Occipital lobe (tissue), 2 donors: ENCODE measurements around the gene PSMB9. TPM values are rescaled to one million over a fixed set of nuclear protein-coding genes. Genes with fewer than 3 reads are reported as not detected.
"Not testable (repeated sequence)": the region's sequence is repeated elsewhere in the genome, so short reads cannot be mapped to it uniquely, and the experiment has no call there.

Experiments
- DNase-seq: peaks from one replicate; lab custom pipeline; 2025; lab: John Stamatoyannopoulos, UW
- total RNA-seq: library from RNA; depleted of rRNA; stranded (reverse); fragments of >200 nt; gene quantifications from one replicate; pipeline ENCODE4 v1.2.3, GENCODE V29; 2014

The PSMB9 gene
- total RNA-seq, result 5.8 TPM

- DNase-seq, result peak; percentile 91
Measured at GRCh38 chr6:32853541-32854375, at the start of gene PSMB9, which contains the start of gene TAP1. PSMB9 (plus strand) TSS chr6:32854192; CDS start chr6:32854230, 38 bp downstream. TAP1 (minus strand) TSS chr6:32853704; CDS start chr6:32853636, 68 bp downstream.

DNA sequence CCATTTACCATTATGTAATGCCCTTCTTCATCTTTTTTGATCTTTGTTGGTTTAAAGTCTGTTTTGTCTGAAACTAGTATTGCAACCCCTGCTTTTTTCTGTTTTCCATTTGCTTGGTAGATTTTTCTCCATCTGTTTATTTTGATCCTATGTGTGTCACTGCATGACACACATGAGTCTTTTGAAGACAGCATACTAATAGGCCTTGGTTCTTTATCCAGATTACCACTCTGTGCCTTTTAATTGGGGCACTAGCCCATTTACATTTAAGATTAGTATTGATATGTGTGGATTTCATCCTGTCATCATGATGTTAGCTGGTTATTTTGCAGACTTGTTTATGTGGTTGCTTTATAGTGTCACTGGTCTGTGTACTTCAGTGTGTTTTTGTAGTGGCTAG, 48.6 kb upstream of the PSMB9 start:
- not testable (repeated sequence) for DNase-seq

DNA sequence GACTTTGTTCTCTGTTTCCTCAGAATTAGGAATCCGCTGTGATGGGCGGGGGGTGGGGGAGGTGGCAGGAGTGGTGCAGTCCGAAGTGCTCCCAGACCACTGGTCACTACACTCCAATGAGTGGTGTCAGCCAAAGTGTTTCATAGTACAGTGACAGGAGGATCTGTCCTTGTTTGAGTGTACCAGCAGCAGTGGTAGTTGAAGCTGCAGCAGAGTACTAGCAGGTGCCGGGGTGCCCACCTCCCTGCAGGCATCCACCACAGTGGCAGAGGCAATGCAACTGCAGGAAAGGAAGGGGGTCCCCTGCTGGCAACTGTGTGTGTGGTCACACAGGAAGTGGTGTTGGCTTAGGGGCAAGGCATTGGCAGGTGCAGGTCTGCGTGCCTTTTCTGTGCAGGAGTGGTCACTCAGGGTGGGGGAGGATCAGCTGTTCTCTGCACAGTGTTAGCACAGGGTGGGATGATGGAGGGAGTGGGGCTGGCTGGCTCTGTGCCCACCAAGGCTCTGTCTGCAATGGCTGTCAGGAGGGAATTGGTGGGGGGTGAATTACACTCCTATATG, 46.9 kb upstream of the PSMB9 start:
- no peak for DNase-seq

DNA sequence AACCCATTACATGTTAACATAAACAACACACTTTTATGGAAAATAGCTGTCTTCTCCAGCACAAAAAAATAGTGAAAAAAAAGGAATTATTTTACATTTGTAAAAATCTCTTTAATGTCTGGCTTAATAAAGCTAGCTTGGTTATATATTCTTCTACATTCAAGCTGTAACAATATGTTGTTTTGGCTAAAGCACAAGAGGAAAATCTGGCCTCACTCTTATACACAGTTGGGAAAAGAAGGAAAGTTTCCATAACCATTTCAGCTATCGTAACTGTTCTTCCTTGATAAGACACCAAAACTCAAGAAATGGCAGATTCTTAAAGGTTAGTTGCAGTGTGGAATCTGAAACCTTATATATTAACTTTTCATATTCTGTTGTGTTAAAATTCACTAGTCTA, 44.8 kb upstream of the PSMB9 start:
- DNase-seq, result no peak

DNA sequence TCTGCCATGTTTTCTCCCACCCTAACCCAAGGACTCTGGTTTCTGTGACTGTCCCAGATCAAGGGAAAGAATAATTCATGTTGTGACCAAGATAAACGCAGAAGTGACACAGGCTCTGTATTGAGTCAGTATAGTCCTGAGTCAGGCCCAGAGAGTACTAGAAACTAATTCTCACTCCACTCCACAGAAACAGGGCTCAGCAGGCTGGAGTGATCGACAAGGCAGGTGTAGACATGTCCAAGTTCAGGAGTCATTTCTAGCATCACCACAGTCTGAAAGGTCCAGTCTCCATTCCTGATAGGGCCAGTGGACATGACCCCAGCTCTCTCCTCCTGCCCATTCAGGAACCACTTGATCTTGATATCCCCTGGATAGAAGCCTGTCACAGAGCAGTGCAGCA, 39.8 kb upstream of the PSMB9 start:
- no peak for DNase-seq

- DNase-seq, result no peak
Measured at GRCh38 chr6:32815115-32815514, 38.9 kb upstream of the PSMB9 start.

GRCh38 chr6:32815996-32816395, 38.0 kb upstream of the PSMB9 start:
- no peak for DNase-seq

DNA sequence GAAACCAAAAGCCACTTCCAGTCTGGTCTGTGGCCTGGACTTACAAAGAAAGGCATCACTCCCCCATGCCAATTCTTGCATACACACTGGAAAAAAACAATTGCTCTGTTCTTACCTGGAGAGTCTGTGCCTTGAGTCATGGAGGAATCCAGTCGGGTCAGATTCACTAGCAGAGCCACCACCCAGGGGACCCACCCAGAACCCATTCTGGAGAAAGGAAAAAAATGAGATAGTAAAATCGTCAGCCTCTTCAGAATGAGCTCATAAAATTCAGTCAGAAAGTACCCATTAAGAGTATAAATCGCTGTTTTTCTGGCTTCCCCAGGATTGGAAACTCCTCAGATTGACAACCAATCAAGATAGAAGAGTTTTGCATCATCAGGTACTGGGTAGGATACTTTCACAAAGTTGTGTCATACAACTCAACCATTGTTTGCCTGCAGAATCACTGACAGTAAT, 37.2 kb upstream of the PSMB9 start, which contains the start of gene HLA-DOB:
HLA-DOB (minus strand) TSS at position 257 of the 459 bp plus-strand sequence; CDS start at position 206, 51 bp downstream.
- no peak for DNase-seq

GRCh38 chr6:32818867-32819266, 35.1 kb upstream of the PSMB9 start:
- no peak for DNase-seq

DNA sequence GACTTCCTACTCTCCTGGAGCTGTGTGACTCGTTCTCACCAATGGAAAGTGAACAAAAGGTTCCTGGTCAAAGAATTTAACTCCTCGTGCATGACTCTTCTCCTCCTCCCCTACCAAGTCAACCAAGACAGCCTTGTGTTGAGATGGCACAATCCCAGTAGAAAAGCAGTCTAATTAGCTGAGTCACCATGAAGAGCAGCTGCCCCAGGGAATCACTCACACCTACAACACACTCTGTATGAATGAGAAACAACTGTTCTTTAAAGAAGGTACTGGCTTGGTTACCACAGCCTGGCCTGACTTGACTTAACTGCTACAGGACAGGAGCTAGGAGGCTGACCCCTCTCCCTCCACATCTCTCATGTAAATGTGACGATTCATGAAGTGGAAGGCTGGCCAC, 34.3 kb upstream of the PSMB9 start:
- DNase-seq, result no peak

GRCh38 chr6:32825966-32826365, 28.0 kb upstream of the PSMB9 start:
- DNase-seq, result no peak

- no peak for DNase-seq
Measured at GRCh38 chr6:32827025-32827424, 27.0 kb upstream of the PSMB9 start.

GRCh38 chr6:32829495-32829894, 24.5 kb upstream of the PSMB9 start:
- no peak for DNase-seq

- DNase-seq, result no peak
Measured at GRCh38 chr6:32830017-32830416, 24.0 kb upstream of the PSMB9 start.

DNA sequence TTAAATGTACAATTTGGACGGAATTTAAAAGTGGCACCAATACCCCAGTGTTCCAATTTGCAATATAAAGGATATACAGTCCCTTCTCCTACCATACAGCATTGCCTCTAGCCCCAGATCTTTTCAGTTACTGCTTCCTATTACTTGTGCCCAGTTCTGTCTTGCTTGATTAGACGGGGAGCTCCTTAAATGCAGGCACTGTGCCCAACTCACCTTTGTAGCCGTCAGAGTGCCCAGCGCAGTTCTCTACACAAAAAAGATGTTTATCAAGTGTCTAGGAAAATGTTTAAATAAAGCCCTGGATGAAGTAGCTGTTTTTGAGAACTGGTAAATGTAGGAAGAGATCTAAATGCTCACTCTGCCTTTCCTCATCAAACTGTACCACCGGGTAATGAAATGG, 23.1 kb upstream of the PSMB9 start:
- DNase-seq, result no peak

DNA sequence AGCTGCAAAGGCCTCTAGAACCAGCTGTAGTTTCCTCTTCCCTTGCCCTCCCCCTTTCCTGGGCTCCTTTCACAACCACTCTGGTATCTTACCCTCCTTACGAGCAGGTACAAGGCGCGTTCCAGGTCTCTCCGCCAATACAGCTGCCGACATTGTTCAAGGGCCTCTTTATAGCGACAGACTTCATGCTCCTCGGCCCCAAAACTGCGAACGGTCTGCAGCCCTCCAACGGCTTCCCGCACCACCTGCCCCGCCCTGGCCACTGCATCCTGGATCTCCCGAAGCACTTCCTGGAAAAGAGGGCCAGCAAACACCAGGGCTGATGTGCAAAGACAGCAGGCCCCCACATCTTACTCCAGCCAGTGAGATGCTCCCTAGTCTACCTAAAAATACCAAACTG, 21.5 kb upstream of the PSMB9 start:
- DNase-seq, result no peak

DNA sequence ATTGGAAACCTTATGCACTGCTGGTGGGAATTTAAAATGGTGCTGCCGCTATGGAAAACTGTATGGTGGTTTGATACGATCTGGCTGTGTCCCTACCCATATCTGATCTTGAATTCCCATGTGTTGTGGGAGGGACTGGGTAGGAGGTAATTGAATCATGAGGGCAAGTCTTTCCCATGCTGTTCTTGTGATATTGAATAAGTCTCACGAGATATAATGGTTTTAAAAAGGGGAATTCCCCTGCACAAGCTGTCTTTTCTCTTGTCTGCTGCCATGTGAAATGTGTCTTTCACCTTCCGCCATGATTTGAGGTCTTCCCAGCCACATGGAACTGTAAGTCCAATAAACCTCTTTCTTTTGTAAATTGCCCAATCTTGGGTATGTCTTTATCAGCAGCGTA, 20.3 kb upstream of the PSMB9 start:
- DNase-seq, result no peak

GRCh38 chr6:32835167-32835893, 18.7 kb upstream of the PSMB9 start:
- DNase-seq, result no peak

- DNase-seq, result no peak
Measured at GRCh38 chr6:32836873-32837272, 17.1 kb upstream of the PSMB9 start.

DNA sequence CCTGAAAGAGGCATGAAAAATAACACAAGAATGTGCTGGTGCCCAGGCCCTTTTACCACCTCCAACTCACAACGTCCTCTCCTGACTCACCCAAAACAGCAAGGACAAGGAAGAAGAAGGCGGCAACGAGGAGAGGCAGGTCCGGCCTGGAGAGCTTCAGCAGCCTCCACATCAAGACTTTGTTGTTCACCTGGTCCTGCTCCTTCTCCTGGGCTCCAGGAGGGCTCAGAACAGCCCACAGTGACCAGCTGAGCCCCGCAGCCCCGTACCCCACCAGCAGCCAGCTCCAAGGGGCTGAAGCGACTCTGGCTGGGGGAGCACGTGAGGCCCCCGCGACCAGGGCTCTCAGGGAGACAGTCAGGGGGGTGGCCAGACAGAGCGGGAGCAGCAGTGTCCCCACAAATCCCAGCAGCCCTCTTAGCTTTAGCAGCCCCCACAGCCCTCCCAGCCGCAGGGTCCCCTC, 16.3 kb upstream of the PSMB9 start:
- DNase-seq, result no peak

GRCh38 chr6:32838114-32838958, 15.7 kb upstream of the PSMB9 start, which contains the start of gene TAP2:
TAP2 (minus strand) TSS chr6:32838739; CDS start chr6:32838233, 506 bp downstream.
- peak; percentile 95 for DNase-seq
